GM21447 (cell line): Measurements from ENCODE around the gene PARD3.
"Not testable (repeated sequence)": the region's sequence is repeated elsewhere in the genome, so short reads cannot be mapped to it uniquely, and the experiment has no call there.

Source experiments
- ATAC-seq: cut with Tn5 transposase; IDR thresholded peaks from one replicate; pipeline ENCODE4 v1.9.1; 2021; ENCODE audit not compliant: unreplicated experiment

The PARD3 gene

DNA sequence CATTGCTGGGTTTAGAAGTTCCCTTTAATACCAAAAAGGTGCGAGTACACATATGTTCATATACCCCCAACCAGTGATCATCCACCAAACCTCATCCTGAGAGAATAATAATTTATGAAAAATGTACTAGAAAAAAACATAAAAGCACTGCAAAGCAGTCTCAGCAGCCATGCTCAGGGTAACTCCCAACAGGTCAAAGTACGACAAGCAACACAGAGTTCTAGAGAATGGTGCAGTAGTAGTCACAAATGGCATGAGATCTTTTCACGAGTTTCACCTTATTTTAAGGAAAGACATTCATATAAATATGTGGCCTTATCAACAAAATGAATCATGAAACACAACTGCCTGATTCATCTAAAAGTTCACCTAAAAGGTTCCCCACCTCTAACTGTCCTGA is 338.5 kb downstream of the PARD3 start:
- no peak for ATAC-seq

DNA sequence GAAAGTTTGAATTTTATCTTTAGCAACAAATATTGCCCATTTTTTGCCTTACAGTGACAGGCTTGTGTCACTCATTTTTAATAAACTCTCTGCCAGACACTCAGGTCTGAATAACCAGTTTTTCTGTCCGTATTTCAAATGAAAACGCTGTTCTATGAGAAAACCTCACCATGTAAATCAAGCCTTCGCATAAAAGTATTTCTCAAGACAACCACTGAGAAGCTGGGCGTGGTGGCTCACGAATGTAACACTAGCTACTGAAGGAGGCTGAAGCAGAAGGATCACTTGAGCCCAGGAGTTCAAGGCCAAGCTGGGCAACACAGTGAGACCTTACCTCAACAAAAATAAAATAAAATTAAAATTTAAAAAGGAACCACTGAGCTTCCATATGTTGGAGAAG is 339.3 kb downstream of the PARD3 start:
- ATAC-seq = no peak

DNA sequence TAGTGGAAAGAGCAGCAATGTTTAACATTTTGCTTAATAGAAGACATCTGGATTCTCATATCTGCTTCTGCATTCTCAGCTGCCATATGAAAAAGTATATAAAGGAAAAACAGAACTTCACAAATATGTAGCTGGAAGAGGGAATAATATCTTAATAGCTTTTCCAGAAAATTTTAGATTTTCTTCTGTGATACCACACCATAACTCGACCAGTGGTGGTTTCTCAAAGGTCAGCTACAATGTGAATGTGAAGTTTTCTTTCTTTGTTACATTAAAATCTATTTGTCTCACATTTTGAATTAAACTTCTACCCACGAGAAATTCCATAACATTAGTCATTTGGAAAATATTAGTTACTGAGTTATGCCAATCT is 339.8 kb downstream of the PARD3 start:
- no peak for ATAC-seq

DNA sequence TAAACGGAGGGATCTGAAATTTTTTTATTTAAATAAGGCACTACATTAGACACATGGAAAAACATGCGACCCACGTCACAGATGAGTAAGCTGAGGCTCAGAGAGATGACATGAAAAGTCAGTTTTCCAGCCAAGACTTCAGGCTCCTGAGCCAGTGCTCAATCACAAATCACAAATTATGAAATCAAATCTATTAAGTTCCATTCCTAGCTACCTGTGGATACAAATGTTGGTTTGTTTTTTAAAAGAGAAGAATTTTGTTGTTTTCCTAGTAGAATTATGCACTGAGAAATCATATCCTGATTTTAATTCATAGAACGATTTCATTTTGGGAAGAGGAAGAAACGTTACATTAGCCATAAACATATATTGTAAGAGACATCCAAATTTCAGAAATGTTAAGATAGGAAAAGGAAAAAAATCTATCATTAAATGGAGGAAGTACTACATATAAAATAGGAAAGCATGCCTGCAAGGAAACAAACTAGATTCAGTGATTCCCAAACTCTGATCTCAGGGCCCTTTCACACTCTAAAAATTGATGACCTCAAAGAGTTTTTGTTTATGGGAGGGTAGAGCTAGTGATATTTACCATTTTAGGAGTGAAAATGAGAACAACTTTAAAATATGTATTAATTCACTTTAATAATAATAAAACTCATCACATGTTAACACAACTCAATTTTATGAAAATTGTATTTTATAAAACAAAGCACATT is 340.4 kb downstream of the PARD3 start:
- ATAC-seq = no peak

DNA sequence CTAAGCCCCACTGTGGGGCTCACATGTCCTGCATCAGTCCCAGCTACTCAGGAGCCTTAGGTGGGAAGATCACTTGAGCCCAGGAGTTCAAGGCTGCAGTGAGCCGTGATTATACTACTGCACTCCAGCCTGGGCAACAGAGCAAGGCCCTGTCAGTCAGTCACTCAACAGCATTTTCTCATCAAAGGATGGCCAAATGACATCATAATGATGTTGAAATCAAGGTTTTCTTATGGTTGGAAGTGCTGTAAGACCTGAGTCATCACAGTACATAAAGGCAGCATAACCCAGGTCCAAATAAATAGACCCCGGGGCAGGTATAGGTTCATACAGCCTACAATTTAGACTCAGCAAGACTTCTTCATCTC is 341.1 kb downstream of the PARD3 start:
- no peak for ATAC-seq

DNA sequence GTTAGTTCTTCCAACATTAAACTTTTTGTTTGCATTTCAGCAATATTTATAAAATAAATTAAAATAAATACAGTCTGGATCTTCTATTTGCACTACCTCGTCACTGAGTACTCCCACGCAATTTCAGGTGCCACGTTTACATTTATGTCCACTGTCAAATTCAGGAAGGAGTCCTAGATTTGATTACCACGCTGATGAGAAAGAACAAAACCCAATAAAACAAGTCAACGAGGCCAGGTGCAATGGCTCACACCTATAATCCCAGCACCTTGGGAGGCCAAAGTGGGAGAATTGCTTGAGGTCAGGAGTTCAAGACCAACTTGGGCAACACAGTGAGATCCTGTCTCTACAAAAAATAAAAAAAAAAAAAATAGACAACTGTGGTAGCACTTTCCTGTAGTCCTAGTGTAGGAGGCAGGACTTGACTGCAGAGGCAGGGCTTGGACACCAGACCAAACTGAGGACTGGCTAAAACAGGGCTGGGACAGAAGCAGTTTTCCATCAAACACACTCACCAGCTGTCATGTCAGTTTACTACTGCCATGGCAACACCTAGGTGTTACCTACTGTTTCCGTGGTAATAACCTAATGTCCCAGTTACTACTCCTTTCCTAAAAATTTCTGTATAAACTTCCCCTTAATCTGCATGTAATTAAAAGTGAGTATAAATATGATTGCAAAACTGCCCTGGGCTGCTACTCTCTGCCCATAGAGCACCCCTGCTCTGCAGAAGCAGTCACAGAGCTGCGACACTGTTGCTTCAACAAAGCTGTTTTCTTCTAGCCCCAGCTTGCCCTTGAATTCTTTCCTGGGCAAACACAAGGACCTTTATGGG is 341.7 kb downstream of the PARD3 start:
- ATAC-seq = no peak

DNA sequence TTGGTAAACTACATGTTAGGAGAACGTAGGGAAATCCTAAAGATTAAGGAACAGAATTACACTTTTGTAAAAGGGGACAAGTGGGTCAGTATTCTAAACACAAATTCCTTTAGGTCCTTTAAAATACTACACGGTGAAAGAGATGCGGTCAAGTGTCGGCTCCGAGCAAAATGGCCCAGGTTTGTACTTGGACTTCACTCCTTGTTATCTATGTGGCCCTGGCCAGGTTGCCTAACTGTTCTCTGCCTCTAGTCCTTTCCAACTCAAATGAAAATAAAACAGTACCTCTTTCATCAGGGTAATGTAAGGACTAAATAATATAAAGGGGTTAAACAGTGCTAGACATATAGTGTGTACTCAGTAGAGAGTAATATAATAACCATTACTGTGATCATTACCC is 344.8 kb downstream of the PARD3 start:
- no peak for ATAC-seq

DNA sequence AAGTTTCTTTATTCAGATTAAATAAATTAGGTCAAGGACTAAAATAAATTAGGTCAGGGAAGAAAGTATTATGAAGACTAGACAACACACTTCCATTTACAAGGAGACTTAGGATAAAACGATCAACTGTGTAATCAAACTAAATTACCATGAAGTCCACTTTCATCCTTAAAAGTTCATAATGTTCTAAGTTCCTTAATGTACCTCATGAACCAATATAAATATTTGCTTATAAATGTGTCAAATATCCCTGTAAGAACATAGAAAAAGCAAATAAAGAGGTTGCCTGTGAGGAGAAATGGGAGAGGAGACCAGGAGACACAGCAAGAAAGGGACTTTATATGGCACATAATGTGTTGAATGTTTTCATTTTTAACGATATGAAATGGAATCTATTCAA is 345.6 kb downstream of the PARD3 start:
- ATAC-seq = no peak

DNA sequence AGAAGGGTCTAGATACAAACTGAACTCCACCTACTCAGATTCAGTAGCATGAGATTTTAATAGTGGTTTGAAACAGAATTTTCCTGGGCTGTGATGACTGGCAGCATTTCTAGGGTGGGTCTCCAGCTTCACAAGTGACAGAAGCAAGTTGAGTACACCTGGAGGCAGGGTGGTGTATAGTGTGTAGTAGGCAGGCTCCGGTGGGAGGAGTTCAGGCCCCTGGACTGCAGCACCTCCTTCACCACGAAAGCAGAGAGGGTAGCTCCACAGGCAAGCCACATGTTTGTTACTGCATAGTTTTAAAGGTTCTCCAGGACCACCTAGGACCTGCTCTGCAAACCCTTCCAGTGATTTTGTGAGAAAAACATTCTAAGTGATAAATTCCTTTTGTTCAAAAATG is 347.2 kb downstream of the PARD3 start:
- ATAC-seq = no peak

DNA sequence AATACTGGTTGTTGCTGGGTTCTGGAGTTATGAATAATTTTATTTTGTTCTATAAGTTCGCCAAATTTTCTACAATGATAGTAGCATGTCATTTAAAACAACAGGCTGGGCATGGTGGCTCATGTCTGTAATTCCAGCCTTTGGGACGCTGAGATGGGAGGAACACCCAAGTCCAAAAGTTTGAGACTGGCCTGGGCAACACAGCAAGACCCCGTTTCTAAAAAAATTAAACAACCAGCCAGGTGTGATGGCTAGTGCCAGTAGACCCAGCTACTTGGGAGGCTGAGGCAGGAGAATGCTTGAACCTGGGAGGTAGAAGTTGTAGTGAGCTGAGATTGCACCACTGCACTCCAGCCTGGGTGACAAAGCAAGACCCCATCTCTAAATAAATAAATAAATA is 347.7 kb downstream of the PARD3 start:
- no peak for ATAC-seq

DNA sequence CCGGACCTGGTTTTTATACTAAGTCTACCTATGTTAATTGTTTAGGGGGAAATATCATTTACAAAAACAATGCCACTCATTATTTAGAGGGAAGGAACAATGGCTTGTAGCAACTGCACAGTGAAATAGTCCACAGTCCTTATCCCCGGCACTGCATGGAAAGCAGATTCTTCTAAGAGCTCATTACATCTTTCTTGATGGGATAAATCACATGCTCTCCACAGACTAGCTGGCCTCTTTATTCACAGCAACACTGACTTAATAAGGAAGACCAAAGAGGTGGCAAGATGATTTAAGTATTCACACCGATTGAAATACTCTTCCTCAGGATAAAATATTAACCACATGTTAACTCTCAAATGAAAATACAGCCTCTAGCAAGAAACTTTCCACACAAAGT is 349.4 kb downstream of the PARD3 start:
- ATAC-seq = no peak

DNA sequence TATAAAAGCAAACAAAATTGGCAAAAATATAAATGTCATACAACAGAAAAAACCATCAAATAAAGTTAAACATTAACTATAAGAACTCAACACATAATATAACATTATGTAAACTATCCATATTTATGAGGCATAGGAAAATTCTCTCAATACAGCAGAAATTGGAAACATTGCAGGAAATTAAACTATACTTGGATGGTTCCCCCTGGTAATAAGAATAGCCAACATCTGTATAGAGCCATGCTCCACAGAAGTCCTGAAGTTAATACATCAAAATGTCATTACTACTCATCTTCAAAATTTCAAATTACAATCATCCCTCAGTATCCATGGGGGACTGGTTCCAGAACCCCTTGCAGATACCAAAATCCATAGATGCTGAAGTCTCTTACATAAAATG is 350.5 kb downstream of the PARD3 start:
- no peak for ATAC-seq

DNA sequence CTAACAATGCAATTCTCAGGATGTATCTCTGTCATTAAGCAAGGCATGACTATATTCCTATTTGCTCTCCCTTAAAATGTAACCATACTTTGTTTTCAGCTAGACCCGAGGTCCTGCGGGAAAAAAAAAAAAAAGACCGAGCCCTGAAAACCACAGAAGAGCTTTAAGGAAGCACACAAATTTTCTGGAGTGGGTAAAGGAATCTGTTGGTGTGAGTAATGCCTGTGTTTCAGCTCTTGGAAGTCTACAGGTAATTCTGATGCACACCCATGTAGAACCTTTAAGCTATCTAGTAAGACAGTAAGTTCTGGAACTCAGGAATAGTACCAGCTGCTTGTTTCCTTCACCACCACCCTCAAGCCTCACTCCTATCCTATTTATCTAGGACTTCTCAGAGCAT is 351.1 kb downstream of the PARD3 start:
- ATAC-seq = no peak

DNA sequence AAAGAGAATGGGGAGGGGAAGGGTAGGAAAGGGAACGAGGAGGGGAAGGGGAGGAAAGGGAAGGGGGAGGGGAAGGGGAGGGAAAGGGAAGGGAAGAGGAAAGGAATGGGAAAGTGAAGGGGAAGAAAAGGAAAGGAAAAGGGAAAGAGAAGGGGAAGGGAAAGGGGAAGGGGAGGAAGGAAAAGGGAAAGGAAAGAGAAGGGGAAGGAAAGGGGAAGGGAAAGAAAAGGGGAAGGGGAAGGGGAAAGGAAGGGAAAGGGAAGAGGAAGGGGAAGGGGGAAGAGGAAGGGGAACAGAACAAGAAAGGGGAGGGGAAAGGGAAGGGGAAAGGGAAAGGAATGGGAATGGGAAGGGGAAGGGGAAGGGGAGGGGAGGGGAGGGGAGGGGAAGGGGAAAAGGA is 352.1 kb downstream of the PARD3 start:
- no peak for ATAC-seq

DNA sequence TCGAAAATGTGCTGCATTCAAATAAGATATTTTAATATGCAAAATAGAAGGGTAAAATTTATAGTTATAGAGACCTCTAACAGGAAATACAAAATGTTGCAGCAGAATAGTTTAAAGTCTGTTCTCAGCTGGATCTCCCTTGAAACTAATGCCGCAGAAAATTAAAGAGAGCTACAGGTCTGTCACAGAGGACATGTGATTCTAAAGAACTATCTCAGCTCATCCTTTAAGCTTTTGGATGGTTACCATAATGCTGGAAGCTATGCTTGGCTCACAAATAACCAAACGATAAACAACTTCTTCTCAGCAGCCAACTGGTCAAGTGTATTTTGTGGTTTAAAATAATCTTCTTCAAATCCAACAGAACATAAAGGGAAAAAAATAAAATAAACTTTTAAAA is 353.0 kb downstream of the PARD3 start:
- no peak for ATAC-seq

DNA sequence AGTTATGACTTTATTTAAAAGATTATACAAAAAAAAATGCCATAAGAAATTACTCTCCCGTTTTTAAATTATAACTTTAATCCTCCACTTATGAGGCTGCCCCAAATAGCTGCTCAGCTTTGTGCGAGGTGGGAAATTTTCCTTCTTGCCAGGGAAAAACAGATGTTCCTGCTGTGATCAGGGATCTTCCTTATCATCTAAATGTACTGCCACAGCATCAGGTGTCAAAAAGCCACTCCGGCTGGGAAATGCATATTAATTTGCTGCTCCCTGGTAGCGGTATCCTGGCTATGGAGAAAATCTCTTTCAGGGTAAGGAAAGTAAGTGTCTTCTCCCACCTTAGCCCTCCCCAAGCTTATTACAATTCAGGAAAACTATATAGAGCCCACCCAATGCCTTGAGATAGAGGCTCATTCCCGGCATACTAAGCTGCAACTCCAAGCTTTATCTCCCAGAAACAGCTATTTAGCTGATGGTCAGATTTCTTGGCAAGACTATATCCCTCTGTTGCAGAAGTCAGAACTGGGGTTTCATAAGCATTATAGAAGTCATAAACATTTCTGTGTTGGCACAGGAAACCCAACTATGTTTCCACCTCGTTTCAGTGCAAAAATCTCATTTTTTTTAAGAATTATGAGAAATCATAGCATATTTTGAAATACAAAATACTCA is 360.4 kb downstream of the PARD3 start:
- ATAC-seq = no peak

DNA sequence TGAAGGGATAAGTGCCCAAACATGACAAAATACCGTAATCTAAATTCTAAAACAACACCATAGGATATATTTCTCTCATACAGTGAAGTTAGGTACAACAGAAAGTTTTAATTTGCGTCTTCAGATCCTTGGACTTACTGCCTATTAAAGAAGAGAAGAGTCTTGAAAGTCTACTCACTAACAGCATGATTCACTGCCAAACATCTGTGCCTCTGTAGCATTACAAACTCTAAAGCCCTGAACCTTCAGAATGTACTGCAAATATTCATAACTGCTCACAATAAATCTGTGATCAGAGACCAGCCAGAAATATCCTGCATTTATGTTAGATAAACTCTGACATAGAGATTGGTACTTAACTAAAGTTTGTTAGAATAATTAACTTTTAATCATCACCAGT is 365.3 kb downstream of the PARD3 start:
- no peak for ATAC-seq

DNA sequence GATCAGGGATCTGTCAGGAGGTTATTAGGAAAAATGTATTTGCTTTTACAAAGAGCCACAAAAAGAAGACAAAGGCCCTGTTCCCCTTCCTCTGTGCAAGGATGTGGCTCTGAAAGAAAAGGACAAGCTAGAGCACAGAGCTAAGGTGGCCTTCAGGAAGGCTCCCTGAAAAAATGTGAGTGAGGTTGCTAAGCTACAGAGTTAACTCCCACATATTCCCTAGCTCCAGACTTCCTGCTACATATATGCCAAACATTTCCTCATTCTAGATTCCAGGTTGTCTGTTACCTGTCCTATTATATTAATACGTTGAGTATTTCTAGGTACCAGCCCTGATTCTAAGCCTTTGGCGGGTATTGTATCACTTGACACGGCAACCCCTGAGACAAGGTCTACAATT is 369.0 kb downstream of the PARD3 start:
- ATAC-seq = no peak

DNA sequence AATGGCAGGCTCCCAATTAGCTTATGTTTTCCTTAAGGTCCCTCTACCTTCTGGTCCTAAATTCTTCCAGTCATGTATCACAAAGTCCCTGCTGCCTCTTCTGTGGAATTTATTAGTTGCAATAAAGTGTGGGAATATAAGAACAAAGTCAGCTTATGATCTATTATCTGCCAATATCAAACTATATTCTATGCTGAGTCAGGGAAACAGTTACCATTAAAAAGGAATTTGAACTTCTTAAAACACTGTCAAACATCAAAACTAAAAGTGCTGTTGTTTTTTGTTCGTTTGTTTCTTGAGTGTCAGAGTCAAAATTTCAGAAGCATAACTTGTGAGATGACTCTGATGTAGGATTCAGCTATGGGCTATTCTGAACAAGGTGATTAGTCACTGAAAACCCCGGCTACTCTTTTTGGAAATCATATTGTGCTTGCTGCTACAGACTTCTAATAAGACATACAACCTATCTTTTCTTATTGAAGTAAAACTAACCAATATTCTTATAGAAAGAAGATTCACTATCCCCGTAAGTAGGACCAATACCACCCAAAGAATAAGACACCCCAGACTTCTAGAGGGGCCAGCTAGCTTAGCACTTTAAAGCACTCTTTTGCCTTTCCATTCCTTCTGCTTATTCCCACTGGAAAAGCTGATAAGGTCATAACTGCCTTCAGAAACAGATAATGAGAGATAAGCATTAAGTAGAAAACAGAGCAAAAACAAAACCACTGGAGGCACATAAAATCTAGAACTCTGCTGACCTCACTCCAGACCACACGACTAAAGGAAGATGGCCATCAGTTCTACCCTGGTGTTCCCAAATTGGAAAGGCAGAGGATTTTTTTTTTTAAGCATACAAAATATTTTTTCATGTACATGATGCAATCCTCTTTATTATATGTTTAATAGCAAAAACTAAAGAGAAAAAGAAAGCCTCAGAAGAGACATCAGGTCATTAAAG is 370.6 kb downstream of the PARD3 start:
- ATAC-seq = no peak

DNA sequence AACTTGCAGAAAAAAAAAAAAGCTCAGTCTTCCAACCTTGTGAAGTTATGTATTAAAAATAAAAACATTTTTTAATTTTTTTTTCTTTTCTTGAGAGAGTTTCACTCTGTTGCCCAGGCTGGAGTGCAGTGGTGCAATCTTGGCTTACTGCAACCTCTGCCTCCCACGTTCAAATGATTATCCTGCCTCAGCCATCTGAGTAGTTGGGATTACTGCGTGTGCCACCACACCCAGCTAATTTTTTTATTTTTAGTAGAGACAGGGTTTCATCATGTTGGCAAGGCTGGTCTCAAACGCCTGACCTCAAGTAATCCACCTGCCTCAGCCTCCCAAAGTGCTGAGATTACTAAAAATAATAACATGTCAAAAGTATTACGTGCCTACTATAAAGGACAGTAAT is 375.7 kb downstream of the PARD3 start:
- not testable (repeated sequence) for ATAC-seq

DNA sequence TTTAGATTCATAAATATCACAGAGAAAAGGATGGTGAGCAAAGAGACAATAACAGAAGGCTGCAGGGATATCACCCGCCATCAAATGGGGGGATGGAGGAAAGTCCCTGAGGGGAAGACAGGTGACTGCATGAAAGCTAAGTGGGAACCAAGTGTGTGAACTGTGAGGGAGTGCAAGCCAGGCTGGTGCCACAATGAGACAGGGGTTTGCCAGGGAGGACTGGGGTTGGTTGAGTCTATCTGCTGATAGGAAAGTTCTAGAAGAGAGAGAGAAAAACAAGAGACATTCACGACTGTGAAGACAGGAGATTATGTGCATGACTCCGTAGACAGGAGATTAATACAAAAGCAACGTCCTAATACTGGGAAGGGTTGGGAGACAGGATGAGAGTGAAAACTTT is 376.4 kb downstream of the PARD3 start:
- ATAC-seq = no peak
